ENCODE measurements around the gene HTR3D.
"Not testable (repeated sequence)": the region's sequence is repeated elsewhere in the genome, so short reads cannot be mapped to it uniquely, and the experiment has no call there.

DNA sequence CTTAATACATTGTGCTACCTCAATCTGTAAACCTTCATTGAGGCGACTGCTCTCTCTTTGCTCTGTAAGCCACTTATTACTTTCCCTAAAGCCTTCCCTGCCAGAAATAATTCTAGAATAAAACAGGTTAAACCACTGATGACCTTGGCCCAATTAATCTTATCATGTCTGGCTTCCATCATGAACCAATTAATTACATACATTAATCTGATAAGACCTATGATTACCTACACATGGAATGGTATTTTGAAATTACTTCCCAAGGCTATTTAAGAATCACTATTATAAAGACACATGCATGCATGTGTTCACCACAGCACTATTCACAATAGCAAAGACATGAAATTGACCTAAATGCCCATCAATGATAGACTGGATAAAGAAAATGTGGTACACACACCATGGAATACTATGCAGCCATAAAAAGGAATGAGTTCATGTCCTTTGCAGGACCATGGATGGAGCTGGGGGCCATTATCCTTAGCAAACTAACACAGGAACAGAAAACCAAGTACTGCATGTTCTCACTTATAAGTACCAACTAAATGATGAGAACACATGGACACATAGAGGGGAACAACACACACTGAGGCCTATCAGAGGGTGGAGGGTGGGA lies 3.2 kb upstream of the HTR3D start:
- TF ChIP-seq, protein P1, sequence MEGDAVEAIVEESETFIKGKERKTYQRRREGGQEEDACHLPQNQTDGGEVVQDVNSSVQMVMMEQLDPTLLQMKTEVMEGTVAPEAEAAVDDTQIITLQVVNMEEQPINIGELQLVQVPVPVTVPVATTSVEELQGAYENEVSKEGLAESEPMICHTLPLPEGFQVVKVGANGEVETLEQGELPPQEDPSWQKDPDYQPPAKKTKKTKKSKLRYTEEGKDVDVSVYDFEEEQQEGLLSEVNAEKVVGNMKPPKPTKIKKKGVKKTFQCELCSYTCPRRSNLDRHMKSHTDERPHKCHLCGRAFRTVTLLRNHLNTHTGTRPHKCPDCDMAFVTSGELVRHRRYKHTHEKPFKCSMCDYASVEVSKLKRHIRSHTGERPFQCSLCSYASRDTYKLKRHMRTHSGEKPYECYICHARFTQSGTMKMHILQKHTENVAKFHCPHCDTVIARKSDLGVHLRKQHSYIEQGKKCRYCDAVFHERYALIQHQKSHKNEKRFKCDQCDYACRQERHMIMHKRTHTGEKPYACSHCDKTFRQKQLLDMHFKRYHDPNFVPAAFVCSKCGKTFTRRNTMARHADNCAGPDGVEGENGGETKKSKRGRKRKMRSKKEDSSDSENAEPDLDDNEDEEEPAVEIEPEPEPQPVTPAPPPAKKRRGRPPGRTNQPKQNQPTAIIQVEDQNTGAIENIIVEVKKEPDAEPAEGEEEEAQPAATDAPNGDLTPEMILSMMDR (IDR thresholded peaks at IDR 0.05; ENCODE audit: low read depth, low read length), result not testable (repeated sequence)
- not testable (repeated sequence) for TF ChIP-seq EZH2phosphoT487 (IDR thresholded peaks at IDR 0.05; ENCODE audit: low read depth)
